HTR-8/SVneo (cell line): ENCODE data around the gene ATP2B3.
A peak's percentile ranks its signal among the peaks of the same experiment; 100 is the strongest.

Experiments
- DNase-seq: peaks from one replicate; pipeline ENCODE4 v3.0.0; 2011; ENCODE audit warnings: low spot score, mixed read lengths; ENCODE audit not compliant: insufficient read length
- FAIRE-seq: peaks from 2 replicates; lab custom pipeline; 2011; peaks lifted over from hg19 to GRCh38; lab: Jason Lieb, UNC

The ATP2B3 gene

GRCh38 chrX:153517423-153517822, at the start of gene ATP2B3:
Gene ATP2B3, plus strand, starts transcription at chrX:153517642. Its CDS starts 18,606 bp downstream, at chrX:153536248.
- FAIRE-seq (no peak), DNase-seq (no peak)

GRCh38 chrX:153468008-153468580, 49.3 kb upstream of the ATP2B3 start:
- FAIRE-seq = no peak
- DNase-seq = no peak

- DNase-seq (no peak), FAIRE-seq (no peak)
These were observed 47.5 kb upstream of the ATP2B3 start for GRCh38 chrX:153469811-153470410.

GRCh38 chrX:153470411-153471363, 46.8 kb upstream of the ATP2B3 start, which contains the start of gene HAUS7:
Gene HAUS7, minus strand, starts transcription at chrX:153470576. Its CDS starts 19 bp downstream, at chrX:153470557.
- DNase-seq = peak; percentile 75
- peak; percentile 66 for FAIRE-seq

- no peak for FAIRE-seq
These were observed 45.7 kb upstream of the ATP2B3 start for GRCh38 chrX:153471663-153472280.

GRCh38 chrX:153473126-153473525, 44.3 kb upstream of the ATP2B3 start:
- FAIRE-seq = no peak
- DNase-seq = no peak

More at GRCh38 chrX:153471663-153472280, 45.7 kb upstream of the ATP2B3 start:
- DNase-seq = no peak

GRCh38 chrX:153474266-153474665, 43.2 kb upstream of the ATP2B3 start:
- FAIRE-seq (no peak), DNase-seq (no peak)

GRCh38 chrX:153474718-153475117, 42.7 kb upstream of the ATP2B3 start:
- FAIRE-seq = no peak
- DNase-seq = no peak

GRCh38 chrX:153475271-153475670, 42.2 kb upstream of the ATP2B3 start:
- no peak for DNase-seq
- no peak for FAIRE-seq

GRCh38 chrX:153475751-153476281, 41.6 kb upstream of the ATP2B3 start:
- no peak for DNase-seq
- FAIRE-seq = no peak

GRCh38 chrX:153476666-153477363, 40.6 kb upstream of the ATP2B3 start:
- FAIRE-seq (no peak), DNase-seq (no peak)

GRCh38 chrX:153477364-153477857, 40.0 kb upstream of the ATP2B3 start:
- FAIRE-seq (no peak), DNase-seq (no peak)

GRCh38 chrX:153477901-153478300, 39.5 kb upstream of the ATP2B3 start:
- FAIRE-seq = no peak
- no peak for DNase-seq

GRCh38 chrX:153478746-153479145, 38.7 kb upstream of the ATP2B3 start:
- no peak for FAIRE-seq
- no peak for DNase-seq

GRCh38 chrX:153481043-153481442, 36.4 kb upstream of the ATP2B3 start:
- FAIRE-seq = no peak
- DNase-seq = no peak

GRCh38 chrX:153482376-153483015, 34.9 kb upstream of the ATP2B3 start:
- FAIRE-seq (no peak), DNase-seq (no peak)

GRCh38 chrX:153485396-153486080, 31.9 kb upstream of the ATP2B3 start:
- FAIRE-seq = no peak
- no peak for DNase-seq

- DNase-seq (no peak), FAIRE-seq (no peak)
These were observed 31.3 kb upstream of the ATP2B3 start for GRCh38 chrX:153486171-153486570.
